VCaP (cell line): ENCODE measurements around the gene AIP.
"Not testable (repeated sequence)": the region's sequence is repeated elsewhere in the genome, so short reads cannot be mapped to it uniquely, and the experiment has no call there.

ENCODE experiments used
- H3K27ac ChIP-seq: fragments of 450-650 bp; 2 replicates; pipeline ENCODE4 v1.5.1; 2017
- CTCF ChIP-seq: fragments of 450-650 bp; conservative IDR thresholded peaks from 2 replicates; pipeline ENCODE4 v1.5.1; 2017; ENCODE audit warnings: mild to moderate bottlenecking, moderate library complexity

The AIP gene

GRCh38 chr11:67505605-67506396 is 23.0 kb downstream of the AIP start:
- peak overlapping the region; percentile 93 for H3K27ac ChIP-seq

DNA sequence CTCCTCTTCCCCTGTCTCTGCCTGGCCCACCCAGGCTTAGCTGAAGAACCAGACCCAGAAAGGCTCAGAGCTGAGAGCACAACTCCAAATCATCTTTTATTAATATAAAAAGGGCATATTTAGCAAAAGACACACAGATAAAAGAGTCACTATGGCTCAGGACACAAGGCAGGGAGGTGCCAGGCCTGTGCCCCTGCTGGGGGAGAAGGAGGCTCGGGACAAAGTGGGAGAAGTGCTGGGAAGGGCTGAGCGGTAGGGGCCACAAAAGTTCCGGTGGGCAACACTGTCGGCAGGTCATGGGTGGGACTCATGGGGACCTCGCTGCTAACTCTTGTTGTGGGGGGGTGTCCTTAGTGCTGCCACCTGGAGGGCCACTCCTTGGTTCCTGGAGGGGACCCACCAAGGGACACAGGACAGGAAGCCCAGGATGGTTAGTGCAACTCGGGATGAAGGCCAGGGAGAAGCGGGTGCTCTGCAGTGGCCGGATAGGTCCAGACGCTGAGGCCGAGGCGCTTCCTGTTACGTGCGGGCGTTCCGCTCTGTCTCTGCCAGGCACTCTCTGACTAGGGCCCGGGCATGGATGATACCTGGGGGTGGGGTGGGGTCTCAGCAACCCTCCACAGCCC is 23.7 kb downstream of the AIP start:
- H3K27ac ChIP-seq, result peak overlapping the region; percentile 93

More at GRCh38 chr11:67505605-67506396, 23.0 kb downstream of the AIP start:
- peak; percentile 100 for TF ChIP-seq CTCF

GRCh38 chr11:67507242-67507863 is 24.5 kb downstream of the AIP start:
- peak overlapping the region; percentile 93 for H3K27ac ChIP-seq
- TF ChIP-seq CTCF, result no peak

More for the DNA sequence above, 23.7 kb downstream of the AIP start:
- no peak; the same call in 1 of the 2 replicates for TF ChIP-seq CTCF

DNA sequence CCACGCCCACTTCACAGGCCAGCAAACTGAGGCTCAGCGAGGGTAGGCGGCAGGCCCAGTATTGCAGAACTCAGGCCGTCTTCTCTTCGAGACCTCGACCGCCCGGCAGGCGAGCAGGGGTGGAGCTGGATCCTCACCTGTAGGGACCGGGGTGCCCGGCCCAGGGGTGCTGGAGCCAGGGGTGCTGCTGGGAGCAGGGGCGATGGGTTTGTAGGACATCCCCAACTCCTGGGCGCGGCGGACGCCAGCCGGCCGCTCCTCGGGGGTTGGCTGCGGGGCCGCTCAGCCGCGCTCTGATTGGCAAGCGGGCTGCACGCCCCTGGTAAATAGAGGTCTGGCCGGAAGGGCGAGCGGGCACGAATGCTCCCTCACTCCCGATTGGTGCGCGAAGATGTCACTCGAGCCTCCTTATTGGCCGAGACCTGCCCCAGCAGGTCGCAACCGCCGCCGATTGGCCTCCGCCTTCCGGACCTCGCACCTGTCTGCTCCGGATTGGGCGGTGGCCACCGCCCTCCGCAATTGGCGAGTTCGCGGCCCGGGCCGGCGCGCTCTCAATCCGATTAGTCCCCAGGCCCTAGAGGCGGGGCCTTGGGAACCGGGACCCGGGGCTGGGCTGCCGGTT is 25.1 kb downstream of the AIP start, which contains the start of gene CDK2AP2:
TSS of gene CDK2AP2 (minus strand) at position 299 of the 622 bp plus-strand sequence. CDS start at position 219, 80 bp downstream.
- no peak for TF ChIP-seq CTCF
- H3K27ac ChIP-seq, result peak within 1 kb of the TSS; percentile 93

- TF ChIP-seq CTCF, result no peak
These were observed 25.8 kb downstream of the AIP start for GRCh38 chr11:67508486-67509121.

GRCh38 chr11:67510023-67510345 is 27.2 kb downstream of the AIP start:
- H3K27ac ChIP-seq, result no peak overlapping the region; the same call in 1 of the 2 replicates
- no peak for TF ChIP-seq CTCF

More at GRCh38 chr11:67508486-67509121, 25.8 kb downstream of the AIP start:
- H3K27ac ChIP-seq, result peak overlapping the region; percentile 93

DNA sequence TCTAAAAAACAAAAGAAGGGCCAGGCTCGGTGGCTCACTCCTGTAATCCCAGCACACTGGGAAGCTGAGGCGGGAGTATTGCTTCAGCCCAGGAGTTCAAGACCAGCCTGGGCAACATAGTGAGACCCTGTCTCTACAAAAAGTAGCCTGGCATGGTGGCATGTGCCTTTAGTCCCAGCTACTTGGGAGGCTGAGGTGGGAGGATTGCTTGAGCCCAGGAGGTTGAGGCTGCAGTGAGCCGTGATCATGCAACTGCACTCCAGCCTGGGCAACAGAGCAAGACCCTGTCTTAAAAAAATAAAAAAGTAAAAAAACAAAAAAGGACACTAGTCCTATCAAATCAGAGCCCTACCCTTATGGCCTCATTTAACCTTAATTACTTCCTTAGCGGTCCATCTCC is 28.7 kb downstream of the AIP start:
- H3K27ac ChIP-seq, result not testable (repeated sequence)
